Measurements from ENCODE around the gene TBATA. TPM values are rescaled to one million over a fixed set of nuclear protein-coding genes. Genes with fewer than 3 reads are reported as not detected.

The TBATA gene
- total RNA-seq, 4 donors from 2014 or later, result not detected

- Histone ChIP-seq H3K36me3 (peaks cover 0 to 10% (median 0%) of the 10 kb centered on the region in 3 donors), H3K27me3 (no peaks in the 10 kb centered on the region), H3K4me3 (no peak overlapping the region), H3K27ac (no peak overlapping the region), H3K9me3 (no peaks in the 10 kb centered on the region), H3K4me1 (peaks cover 0 to 27% (median 2%) of the 10 kb centered on the region in 4 donors)
- no peak for DNase-seq (ENCODE audit: low spot score in 2 of 2)
- TF ChIP-seq CTCF (IDR thresholded peaks at IDR 0.05), result no peak
- TF ChIP-seq EP300 (IDR thresholded peaks at IDR 0.05), result no peak
- TF ChIP-seq POLR2A (IDR thresholded peaks at IDR 0.05), result no peak
- WGBS, 2 donors, result 55 to 62% methylated on average over 2 of the region's 2 CpGs
Observed at GRCh38 chr10:70827086-70827757, 42.0 kb upstream of the TBATA start.

GRCh38 chr10:70822076-70822820 is 37.1 kb upstream of the TBATA start:
- Histone ChIP-seq H3K27me3 (no peaks in the 10 kb centered on the region), H3K4me1 (peaks cover 0 to 36% (median 10%) of the 10 kb centered on the region in 4 donors), H3K9me3 (no peaks in the 10 kb centered on the region), H3K36me3 (peaks cover 0 to 35% (median 0%) of the 10 kb centered on the region in 3 donors), H3K4me3 (no peak overlapping the region), H3K27ac (no peak overlapping the region)
- TF ChIP-seq POLR2A (IDR thresholded peaks at IDR 0.05), result no peak
- no peak for TF ChIP-seq EP300 (IDR thresholded peaks at IDR 0.05)
- TF ChIP-seq CTCF (IDR thresholded peaks at IDR 0.05), result no peak
- WGBS, 2 donors, result 92 to 95% methylated on average over 2 of the region's 2 CpGs
- DNase-seq (ENCODE audit: low spot score in 2 of 2), result no peak

GRCh38 chr10:70820976-70821750 is 36.0 kb upstream of the TBATA start:
- Histone ChIP-seq H3K9me3 (no peaks in the 10 kb centered on the region), H3K36me3 (peaks cover 0 to 34% (median 0%) of the 10 kb centered on the region in 3 donors), H3K4me3 (no peak overlapping the region), H3K27me3 (no peaks in the 10 kb centered on the region), H3K27ac (no peak overlapping the region), H3K4me1 (peaks cover 0 to 37% (median 15%) of the 10 kb centered on the region in 4 donors)
- no peak for TF ChIP-seq EP300 (IDR thresholded peaks at IDR 0.05)
- TF ChIP-seq POLR2A (IDR thresholded peaks at IDR 0.05), result no peak
- no peak for TF ChIP-seq CTCF (IDR thresholded peaks at IDR 0.05)
- 91 to 94% methylated on average over 4 of the region's 4 CpGs for WGBS, 2 donors
- no peak for DNase-seq (ENCODE audit: low spot score in 2 of 2)

GRCh38 chr10:70816220-70816894 is 31.2 kb upstream of the TBATA start:
- H3K9me3 ChIP-seq, result no peaks in the 10 kb centered on the region
- H3K4me1 ChIP-seq, result peaks cover 0 to 31% (median 9%) of the 10 kb centered on the region in 4 donors
- DNase-seq (ENCODE audit: low spot score in 2 of 2), result peak; percentile 35 to 56
- WGBS, 2 donors, result 3 to 5% methylated on average over 15 to 30 of the region's 43 CpGs
- H3K4me3 ChIP-seq, result peak overlapping the region; percentile 69 to 89 (median 80)
- peak overlapping the region; percentile 87 to 97 (median 94) for H3K27ac ChIP-seq
- TF ChIP-seq CTCF (IDR thresholded peaks at IDR 0.05) (no peak), EP300 (IDR thresholded peaks at IDR 0.05) (peak in 1 of 2 donors; percentile 12), POLR2A (IDR thresholded peaks at IDR 0.05) (peak in 1 of 2 donors; percentile 34)
- H3K36me3 ChIP-seq, result peaks cover 0 to 27% (median 0%) of the 10 kb centered on the region in 3 donors
- no peaks in the 10 kb centered on the region for H3K27me3 ChIP-seq
